8988T (cell line): ENCODE results near the gene TANC1.

Experiments
- DNase-seq: peaks from one replicate; pipeline ENCODE4 v3.0.0; 2011

TANC1 gene

DNA sequence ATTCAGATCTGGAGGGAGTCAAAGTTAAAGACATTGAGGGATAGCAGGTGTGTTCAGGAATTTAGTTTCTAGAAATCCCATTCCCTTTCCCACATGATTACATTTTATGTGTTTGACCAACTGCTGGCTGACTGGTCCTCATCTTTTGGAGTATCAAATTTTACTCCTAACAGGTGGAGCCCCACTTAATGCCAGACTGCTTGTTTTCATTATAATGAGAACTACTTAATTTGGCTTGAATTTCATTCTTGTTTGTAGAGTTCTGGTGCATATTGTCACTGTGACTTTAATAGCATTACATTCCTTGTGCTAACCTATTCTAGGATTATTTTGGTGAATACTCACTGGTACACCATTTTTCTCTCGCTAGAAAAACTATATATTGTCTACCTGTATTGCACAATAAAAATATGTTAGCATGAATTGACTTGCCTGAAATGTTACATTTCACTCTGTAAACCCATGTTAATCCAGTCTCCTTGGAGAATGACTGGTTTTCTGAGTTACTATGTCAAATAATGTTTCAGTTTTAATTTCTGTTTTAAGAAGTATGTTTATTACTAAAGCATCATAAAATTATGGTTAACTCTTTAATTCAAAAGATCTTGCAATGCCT, 98.2 kb downstream of the TANC1 start:
- no peak for DNase-seq

DNA sequence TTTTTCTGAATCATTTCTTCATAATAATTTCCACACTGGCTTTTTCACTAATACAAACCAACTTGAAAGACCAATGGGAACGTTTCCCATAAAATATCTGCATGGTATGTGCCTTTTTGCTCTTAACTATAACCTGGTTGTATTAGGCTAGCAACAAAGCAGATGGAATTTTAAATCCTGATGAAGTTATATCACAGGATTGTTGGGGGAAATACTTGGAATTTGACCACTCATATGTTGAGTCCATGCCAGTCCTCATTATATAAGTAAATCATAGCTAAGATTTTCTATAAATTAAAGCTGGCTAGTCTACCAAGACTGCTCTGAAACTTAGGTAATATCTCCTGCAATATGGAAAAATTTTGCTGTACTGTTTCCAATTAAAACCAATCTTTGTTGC, 99.5 kb downstream of the TANC1 start:
- DNase-seq: no peak

DNA sequence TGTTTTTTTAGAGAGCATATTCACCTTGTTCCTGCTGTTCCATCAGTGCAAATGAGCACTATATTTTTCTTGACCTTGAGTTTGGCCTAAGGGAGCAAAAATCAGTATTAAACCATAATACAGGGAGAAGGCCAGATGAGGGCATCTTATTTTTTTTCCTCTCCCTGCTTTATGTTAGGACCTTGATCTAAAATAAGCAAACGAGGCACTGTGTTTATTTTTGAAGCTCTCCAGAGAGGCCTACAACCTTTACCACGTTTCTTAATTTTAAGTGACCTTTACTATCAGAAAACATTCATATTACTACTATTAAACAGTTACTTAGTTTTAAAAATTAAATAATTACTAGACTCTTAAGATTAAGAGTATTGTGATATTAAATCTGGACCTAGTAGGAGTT, 100.8 kb downstream of the TANC1 start:
- DNase-seq: no peak

DNA sequence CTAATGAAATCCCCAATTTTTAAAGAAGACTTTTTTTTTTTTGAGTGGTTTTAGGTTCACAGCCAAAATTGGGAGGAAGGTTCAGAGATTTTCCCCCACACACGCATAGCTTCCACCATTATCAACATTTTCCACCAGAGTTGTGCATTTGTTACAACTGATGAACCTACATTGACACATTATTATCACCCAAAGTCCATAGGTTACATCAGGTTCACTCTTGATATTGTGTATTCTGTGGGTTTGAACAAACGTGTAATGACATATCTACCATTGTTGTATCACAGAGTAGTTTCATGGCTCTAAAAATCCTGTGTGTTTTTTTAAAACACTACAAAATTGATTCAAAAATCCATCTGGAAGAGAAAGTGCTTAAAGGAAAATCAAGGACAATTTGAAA, 101.8 kb downstream of the TANC1 start:
- DNase-seq: no peak

DNA sequence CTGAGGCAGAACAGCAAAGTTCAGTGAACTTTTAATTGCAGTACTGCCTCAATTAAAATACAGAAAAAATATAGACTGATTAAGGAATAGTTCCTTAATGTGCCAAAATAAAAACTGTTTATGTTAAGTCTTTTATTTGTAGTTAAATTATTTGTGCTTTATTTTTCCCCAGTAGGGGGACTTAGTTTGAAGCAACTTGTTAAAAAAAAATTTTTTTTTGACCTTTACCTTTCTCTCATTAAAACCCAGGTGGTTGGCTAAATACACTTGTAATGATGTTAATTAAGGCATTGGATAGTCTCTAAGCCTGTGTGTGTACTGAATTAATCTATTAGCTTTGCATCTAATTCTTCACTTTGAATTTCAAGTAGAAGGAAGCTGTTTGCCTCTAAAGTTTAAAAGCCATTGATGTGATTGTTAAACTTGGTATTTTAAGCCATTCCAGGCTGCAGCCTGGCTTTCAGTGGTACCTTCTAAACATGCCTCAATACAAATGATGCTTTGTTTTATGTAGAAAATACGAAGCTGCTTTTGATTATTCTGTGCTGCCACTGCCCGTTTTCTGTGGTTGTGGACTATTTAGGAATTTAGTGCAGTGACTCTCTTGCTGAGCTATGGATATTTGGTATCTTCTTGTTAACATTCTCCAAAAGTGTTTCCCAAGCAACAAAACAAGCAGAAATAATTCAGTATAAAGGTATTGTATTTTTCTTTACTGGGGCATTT, 102.9 kb downstream of the TANC1 start:
- DNase-seq: no peak

DNA sequence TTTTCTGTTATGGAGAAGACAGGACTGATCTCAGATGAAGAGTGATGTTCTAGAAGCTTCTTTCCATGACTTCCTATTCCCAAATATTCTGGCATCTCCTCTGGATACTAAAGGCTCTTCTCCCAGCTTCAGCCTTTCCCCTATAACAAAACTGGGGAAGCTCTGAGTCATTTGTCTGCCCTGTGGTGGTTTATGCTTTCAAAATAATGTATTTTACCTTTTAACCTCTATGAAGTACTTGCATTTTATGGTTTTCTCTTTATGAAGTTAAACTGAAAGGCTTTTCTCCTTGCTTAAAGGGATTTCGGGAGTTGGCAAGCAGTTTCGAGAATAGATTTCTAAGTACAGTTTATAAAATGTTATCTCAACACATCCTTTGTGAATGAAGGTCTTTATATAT, 104.4 kb downstream of the TANC1 start:
- DNase-seq: no peak

DNA sequence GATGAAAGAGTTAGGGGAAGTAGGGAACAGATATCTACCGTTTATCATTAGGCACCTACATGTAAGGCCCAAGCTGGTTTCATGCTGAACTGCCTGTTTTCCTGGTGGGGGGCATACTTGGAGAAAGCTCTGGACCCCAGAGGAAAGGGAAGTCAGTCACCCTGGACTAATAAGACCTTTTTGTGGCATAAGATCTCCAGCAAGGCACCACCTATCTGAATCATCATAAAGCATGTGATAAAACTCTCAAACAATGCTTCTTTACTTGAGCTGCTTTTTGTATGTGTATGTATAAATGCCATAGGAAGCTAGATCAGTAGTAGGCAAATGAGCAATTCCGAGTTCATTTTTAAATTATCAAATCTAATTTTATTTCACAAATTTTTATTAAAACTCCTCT, 104.8 kb downstream of the TANC1 start:
- no peak for DNase-seq

DNA sequence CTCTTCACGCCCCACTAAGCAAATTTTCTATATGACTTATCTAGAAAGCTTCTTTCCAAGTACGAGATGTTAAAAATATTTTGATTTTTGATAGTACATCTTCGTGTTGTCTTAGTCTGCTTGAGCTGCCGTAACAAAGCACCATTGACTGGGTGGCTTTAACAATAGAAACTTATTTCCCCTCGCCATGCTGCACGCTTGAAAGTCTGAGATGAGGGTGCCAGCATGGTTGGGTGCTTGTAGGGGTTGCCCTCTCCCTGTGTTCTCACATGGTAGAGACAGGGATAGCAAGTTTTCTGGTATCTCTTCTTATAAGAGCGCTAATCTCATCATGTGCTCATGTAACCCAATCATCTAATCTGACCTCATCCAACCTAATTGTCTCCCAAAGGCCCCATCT, 106.2 kb downstream of the TANC1 start:
- DNase-seq: no peak

DNA sequence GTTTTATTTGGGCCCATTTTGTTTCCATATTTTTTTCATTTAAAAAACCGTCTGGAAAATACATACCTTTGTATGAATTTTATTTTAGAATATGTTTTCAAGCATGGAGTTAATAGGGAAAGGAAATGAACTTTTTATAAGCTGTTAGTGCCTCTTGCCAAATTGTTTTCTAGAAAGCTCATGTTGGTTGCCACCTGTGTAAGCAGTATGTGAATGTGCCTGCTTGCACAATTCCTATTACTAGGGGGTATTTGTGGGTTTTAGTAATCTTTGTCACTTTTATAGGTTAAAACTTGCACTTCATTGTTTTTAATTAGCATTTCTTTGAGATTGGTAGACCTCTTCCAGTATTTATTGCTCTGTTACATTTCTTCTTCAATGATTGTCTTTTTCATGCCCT, 107.3 kb downstream of the TANC1 start:
- DNase-seq: no peak

DNA sequence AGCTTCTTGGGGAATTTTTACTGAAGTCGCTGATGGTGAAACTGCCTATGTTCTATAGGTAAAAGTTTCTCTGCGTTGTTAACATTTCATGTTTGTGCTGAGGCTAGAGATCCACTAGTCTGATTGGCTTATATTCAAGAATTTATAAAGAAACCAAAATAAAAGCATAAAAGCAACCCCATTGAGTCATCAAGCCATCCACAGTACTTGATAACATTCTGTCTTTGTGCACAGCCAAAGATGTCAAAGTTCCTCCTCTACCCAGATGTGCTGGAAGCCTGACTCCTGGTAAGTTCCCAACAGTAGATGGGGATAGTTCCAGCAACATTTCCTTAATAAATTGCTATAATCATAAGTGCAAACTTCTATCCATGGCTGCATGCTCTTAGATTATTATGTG, 107.8 kb downstream of the TANC1 start:
- DNase-seq: no peak

DNA sequence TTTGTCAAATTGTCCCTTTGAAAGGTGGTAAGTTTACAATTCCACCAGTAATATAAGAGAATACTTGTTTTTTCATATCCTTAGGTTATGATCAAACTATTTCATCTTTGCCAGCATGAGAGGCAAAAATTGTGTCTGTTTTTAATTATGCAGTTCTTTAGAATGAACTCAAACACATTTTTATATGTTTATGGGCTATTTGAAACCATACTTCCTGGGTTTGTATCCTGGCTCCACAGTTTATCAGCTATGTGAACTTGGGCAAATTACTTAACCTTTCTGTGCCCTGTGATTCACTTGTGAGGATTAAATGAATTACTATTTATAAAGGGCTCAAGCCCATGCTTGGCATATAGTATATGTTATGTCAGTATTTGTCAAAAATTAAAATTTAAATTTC, 109.4 kb downstream of the TANC1 start:
- DNase-seq: no peak

DNA sequence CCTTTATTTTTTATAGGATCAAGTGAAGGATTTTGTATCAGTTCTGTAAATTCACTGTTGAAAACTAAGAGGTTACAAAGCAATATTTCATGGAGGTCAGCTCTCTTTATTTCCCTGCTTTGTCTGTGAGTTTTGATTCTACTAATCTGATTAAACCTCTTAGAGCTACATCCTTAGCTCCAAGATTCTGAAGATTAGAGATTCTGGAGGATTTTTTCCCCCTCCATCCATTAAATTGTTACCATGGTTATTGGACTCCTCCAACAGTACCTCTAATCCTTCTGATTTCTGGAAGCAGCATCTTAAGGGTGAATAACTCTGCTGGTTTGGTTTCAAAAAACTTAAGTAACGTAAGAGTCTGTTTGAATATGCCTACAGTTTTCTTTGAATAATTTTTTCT, 110.0 kb downstream of the TANC1 start:
- no peak for DNase-seq

DNA sequence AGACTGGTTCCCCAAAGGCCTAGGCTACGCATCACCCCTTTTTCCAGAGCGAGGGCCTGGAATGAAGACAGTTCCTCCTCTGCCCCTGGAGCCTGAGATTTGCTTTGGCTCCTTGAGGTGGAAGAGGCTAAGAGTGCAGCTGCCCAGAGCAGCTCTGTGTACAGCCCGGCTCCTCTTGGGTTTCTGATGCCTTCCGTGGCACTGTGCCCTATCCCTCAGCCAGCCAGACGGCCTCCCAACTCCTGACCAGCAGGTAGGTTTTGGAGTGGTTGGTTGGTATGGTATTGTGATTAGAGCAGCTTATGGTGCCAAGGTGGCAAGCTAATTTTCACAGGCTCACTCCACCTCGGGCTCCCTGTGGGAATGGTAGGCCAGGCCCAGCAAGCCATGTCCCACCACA, 112.2 kb downstream of the TANC1 start:
- DNase-seq: no peak

DNA sequence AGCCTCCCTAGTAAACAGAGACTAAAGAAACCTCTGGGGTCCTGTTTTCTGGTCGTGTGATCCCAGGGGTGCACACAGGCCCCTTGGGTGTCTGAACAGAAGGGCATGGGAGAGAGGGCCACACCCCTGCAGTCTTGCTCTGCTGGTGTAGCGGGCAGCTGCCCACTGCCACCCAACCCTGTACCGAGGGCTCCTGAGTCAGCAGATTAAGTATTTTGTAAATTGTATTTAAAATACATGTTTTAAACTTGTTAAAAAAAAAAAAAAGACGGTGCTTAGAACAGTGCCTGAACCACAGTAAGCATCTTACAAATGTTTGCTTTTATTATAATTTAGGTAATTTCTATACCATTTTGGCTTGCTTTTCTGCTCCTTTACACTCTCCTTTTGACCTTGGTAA, 113.7 kb downstream of the TANC1 start:
- no peak for DNase-seq

DNA sequence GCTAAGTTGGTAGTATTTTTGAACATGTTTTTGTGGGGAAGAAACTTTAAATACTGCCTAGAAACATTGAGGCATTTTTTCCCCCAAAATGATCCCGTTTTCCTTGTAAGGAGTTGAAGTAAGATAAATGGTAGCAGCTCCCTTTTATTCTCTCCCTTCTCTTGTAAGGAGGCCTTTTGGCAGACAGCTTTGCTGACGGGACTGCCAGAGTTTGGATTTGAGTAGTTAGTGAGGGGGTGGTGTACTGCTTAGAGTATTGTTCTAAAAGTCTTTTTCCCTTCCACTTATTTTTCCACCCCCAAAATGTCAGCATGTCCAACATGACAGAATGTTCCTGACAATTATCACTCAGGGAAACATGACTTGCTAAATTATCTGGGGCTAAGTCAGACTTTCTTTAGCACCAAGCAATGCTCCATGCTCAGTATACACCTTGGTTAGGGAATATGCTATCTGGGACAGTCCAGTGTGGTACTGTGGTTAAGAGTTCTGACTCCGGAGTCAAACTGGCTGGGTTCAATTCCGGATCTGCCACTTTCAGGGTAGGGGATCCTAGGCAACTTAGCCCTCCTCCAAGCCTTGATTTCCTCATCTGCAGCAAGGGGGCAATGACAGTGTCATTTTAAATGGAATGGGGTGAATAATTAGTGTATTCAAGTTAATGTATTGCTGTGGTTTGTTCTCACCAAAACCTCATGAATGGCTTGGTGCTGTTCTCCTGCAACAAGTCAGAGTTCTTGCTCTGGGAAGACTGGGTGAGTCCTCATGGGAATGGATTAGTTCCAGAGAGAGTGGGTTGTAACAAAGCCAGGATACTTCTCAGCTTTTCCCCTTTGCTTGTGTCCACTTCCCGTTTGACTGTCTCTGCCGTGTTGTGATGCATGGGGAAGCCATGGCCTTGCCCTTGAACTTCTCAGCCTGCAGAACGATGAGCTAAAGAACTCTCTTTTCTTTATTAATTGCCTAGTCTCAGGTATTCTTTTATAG, 116.2 kb downstream of the TANC1 start:
- no peak for DNase-seq

DNA sequence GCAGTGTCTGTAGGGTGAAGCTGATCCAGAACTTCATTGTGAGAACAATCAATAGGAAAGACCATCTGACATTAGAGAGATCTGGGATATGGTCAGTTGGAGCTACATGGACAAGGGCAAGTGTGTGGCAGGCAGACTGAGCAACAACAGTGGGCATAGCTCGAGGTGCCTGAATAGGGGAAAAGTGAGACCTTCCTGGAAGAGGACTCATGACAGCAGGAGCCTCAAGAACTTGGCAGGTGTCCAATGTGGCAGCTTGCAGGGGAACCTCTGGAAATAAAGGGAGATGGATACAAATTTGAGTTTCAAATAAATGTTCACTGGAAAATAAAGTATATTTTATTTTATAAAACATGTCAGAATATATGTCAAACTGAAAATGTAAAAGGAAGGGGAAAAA, 117.9 kb downstream of the TANC1 start:
- no peak for DNase-seq

DNA sequence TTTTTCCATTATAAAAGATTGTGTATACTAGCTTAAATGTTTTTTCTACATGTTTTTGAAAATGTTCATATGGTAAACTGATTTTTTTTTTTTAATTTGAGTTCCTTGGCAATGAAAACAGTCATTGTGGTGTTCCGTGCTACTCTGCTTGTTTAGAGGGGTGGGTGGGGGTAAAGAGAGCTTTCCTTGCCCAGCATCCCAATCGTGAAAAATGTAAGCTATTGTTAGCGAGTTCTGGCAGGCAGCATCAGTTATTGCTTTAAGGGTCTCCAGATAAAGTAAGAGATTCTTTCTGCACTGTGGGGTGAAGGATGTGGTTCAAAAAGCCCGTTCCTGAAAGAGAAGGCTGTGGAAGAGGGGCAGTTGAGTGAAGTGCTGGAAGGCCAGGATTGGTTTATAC, 118.4 kb downstream of the TANC1 start:
- DNase-seq: no peak

DNA sequence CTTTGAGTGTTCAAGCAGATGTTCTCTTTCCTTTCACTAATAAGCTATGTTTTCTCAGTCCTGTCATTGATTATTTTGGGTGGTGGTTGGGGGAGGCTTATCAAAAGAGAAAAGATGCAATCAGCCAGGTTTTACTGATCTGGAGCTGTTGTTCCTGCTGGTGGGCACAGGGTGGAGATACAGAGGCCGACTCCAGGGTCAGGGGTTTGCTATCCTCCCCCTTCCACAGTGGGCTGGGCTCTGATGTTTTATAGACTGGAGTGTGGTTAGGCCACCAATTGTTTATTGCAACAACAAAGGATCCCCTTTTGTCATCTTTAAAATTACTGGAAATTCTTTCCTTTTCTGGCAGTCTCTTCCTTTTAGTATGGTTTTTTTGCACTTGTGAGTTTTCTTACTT, 120.5 kb downstream of the TANC1 start:
- DNase-seq: no peak

DNA sequence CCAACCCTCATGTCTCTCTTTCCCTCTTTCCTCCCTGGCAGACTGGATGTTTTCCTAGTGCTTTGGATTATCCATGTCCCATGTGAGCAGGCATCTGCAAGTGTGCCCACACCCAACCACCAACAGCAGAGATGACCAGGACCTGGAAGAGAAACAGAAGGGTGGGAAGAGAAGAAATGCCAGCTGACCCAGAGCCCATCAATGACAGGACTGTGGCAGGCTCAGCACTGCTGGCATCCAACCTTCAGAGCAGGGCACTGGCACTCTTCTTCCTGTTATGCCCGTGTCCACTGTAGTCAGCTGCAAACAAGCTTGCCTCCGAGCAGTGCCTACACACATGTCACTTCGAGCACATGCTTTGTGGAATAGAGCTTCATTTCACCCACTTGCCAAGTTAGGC, 121.1 kb downstream of the TANC1 start:
- DNase-seq: no peak

DNA sequence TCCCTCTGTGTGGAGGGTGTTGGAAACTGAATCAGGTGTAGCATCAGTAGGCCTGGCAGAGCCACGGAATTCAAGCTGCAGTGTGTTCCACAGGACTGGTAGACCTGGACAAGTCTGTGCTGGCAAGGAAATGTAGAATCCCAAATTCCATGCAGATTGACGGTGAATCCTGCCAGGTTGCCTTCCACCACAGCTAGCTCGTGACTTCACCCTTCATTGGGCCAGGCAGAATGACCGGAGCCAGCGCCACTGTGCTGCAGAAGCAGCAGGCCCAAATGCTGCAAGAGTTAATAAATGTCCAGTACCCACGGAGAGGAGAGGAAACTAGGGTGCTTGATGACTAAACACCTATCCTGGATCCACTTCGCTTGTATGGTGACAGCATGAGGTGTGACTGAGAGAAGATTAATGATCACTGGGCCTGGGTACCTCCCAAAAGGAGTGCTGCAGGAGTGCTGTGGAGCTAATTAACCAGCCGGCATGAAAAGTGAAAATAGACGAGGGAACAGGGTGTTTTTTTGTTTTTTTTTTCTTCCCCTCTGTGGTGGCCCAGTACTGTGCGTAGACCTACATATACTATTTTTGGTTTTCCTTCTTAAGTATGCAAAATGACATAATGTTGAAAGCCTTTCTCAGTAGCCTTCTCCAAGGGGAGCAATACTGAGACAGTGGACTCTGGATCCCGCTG, 122.2 kb downstream of the TANC1 start:
- DNase-seq: no peak

DNA sequence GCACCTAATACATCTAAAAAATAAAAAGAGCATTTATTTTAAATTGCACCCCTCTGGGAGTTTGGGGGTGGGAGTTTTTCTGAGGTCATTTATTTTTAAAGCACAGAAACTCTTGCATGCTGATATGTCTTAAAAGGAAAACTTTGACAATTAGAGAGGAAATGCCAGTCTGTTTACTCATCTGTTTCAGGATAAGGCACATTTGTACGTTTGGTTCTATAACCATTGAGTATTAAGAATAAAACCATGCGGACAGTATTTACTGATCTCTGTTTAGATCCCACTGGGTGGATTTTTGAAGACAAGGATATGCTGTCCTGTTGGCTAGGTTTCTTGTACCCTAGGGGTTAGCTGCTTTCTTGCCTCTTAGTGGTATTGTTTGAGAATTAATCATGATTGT, 122.9 kb downstream of the TANC1 start:
- DNase-seq: no peak

DNA sequence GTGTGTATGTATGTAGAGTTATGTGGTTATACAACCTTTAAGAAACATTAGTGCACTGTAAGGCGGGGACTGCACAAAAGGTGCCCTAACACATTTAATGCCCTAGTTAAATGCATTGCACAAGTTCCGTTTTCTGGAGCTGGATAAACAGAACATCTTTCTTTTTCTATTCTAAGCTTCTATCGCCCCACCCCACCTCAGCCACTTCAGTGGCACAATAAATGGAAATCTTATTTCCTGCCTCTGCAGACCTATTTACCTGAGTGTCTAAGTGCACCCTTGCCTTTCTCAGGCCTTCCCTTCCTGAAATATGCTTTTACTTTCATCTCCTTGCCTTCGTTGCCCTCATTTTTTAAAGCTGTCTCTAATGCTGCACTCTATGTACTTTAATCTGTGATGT, 123.5 kb downstream of the TANC1 start:
- DNase-seq: no peak

DNA sequence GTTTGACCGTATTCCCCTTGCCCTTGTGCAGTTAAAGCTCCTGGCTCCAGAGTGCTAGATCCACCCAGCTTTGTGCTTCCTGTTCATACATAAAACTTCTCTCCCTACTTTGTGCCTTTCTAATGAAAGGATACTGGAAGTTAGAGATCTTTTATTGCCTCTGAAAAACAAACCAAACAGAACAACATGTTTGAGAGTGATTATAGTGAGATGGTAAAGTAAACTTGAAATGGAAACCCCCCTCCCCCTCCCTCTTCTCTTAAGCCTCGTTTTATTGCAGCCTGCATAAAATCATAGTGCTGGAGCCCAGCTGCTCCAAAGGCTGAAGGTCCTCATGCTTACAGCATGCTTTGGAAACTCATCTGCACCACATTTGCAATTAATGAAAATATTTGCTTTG, 125.1 kb downstream of the TANC1 start:
- DNase-seq: no peak
